Measurements from ENCODE around the gene PHLDA2. TPM values are rescaled to one million over a fixed set of nuclear protein-coding genes. Genes with fewer than 3 reads are reported as not detected.

Gene PHLDA2
- total and polyA plus RNA-seq, 12 donors: 0.11 to 8.9 (median 2.1) TPM; not detected in 3

GRCh38 chr11:2913776-2914175 is 15.4 kb downstream of the PHLDA2 start:
- Histone ChIP-seq H3K4me3 (no peak overlapping the region), H3K4me1 (replicated peaks in 1 of 2) (no peaks in the 10 kb centered on the region), H3K36me3 (replicated peaks in 1 of 2) (no peaks in the 10 kb centered on the region), H3K27ac (no peak overlapping the region), H3K27me3 (peaks cover 4% of the 10 kb centered on the region), H3K9me3 (replicated peaks in 1 of 3) (no peaks in the 10 kb centered on the region)
- TF ChIP-seq CTCF (IDR thresholded peaks at IDR 0.05): no peak
- TF ChIP-seq POLR2A (IDR thresholded peaks at IDR 0.05): no peak
- DNase-seq: no peak
- intact Hi-C loops (cut with DNase I): no loop called here
- 78 to 87% (median 81%) methylated on average over 4 to 9 of the region's 9 CpGs for WGBS, 4 donors

GRCh38 chr11:2913019-2913431 is 16.2 kb downstream of the PHLDA2 start:
- intact Hi-C loops (cut with DNase I): no loop called here
- Histone ChIP-seq H3K27ac (no peak overlapping the region), H3K27me3 (peaks cover 10% of the 10 kb centered on the region), H3K4me3 (no peak overlapping the region), H3K36me3 (replicated peaks in 1 of 2) (no peaks in the 10 kb centered on the region), H3K9me3 (replicated peaks in 1 of 3) (no peaks in the 10 kb centered on the region), H3K4me1 (replicated peaks in 1 of 2) (no peaks in the 10 kb centered on the region)
- no peak for DNase-seq
- no peak for TF ChIP-seq POLR2A (IDR thresholded peaks at IDR 0.05)
- TF ChIP-seq CTCF (IDR thresholded peaks at IDR 0.05): no peak
- WGBS, 4 donors: 81 to 93% (median 84%) methylated on average over 7 to 13 of the region's 13 CpGs

- H3K27ac ChIP-seq: no peak overlapping the region
- no peak overlapping the region for H3K4me3 ChIP-seq
- H3K36me3 ChIP-seq (replicated peaks in 1 of 2): no peaks in the 10 kb centered on the region
- WGBS, 4 donors: 36 to 74% (median 70%) methylated on average over 2 to 5 of the region's 5 CpGs; no CpG with 5 or more reads in 1 of the 4 donors
- TF ChIP-seq POLR2A (IDR thresholded peaks at IDR 0.05) (no peak), CTCF (IDR thresholded peaks at IDR 0.05) (no peak)
- H3K9me3 ChIP-seq (replicated peaks in 1 of 3): no peaks in the 10 kb centered on the region
- H3K4me1 ChIP-seq (replicated peaks in 1 of 2): no peaks in the 10 kb centered on the region
- intact Hi-C loops (cut with DNase I): no loop called here
- peaks cover 10% of the 10 kb centered on the region for H3K27me3 ChIP-seq
- no peak for DNase-seq
Observed at GRCh38 chr11:2912498-2912897, 16.7 kb downstream of the PHLDA2 start.

GRCh38 chr11:2911785-2912391 is 17.3 kb downstream of the PHLDA2 start:
- H3K9me3 ChIP-seq (replicated peaks in 1 of 3): no peaks in the 10 kb centered on the region
- intact Hi-C loops (cut with DNase I): no loop called here
- WGBS, 4 donors: 80 to 90% (median 81%) methylated on average over 9 to 12 of the region's 12 CpGs
- no peak overlapping the region for H3K4me3 ChIP-seq
- DNase-seq: no peak
- TF ChIP-seq CTCF (IDR thresholded peaks at IDR 0.05) (no peak), POLR2A (IDR thresholded peaks at IDR 0.05) (no peak)
- no peak overlapping the region for H3K27ac ChIP-seq
- H3K36me3 ChIP-seq (replicated peaks in 1 of 2): no peaks in the 10 kb centered on the region
- no peaks in the 10 kb centered on the region for H3K4me1 ChIP-seq (replicated peaks in 1 of 2)
- H3K27me3 ChIP-seq: peaks cover 10% of the 10 kb centered on the region
